HEK293 (cell line): ENCODE data around the gene WSCD2.

ENCODE experiments used
- CTCF ChIP-seq: fragments of 450-650 bp; formaldehyde crosslinking; IDR thresholded peaks from 2 replicates; pipeline ENCODE4 v1.5.1; 2016; ENCODE audit warnings: missing biosample characterization, missing genetic modification characterization
- EGR2 ChIP-seq: fragments of 450-650 bp; formaldehyde crosslinking; IDR thresholded peaks from 2 replicates; pipeline ENCODE4 v1.5.1; 2016; ENCODE audit warnings: low read depth, missing biosample characterization, missing genetic modification characterization
- YY1 ChIP-seq: fragments of 450-650 bp; formaldehyde crosslinking; IDR thresholded peaks from 2 replicates; pipeline ENCODE4 v1.5.1; 2018; ENCODE audit warnings: missing biosample characterization, missing genetic modification characterization
- ZBTB10 ChIP-seq: fragments of 450-650 bp; formaldehyde crosslinking; IDR thresholded peaks from 2 replicates; pipeline ENCODE4 v1.5.1; 2016; ENCODE audit warnings: missing biosample characterization, missing genetic modification characterization
- ZBTB20 ChIP-seq: fragments of 450-650 bp; formaldehyde crosslinking; IDR thresholded peaks from 2 replicates; pipeline ENCODE4 v1.5.1; 2016; ENCODE audit warnings: missing biosample characterization, missing genetic modification characterization
- ZNF133 ChIP-seq: fragments of 450-650 bp; formaldehyde crosslinking; IDR thresholded peaks from 2 replicates; pipeline ENCODE4 v1.5.1; 2016; ENCODE audit warnings: missing biosample characterization, missing genetic modification characterization
- ZNF24 ChIP-seq: fragments of 450-650 bp; formaldehyde crosslinking; IDR thresholded peaks from 2 replicates; pipeline ENCODE4 v1.5.1; 2016; ENCODE audit warnings: missing biosample characterization, missing genetic modification characterization
- ZNF423 ChIP-seq: fragments of 450-650 bp; formaldehyde crosslinking; IDR thresholded peaks from 2 replicates; pipeline ENCODE4 v1.5.1; 2016; ENCODE audit warnings: missing biosample characterization, missing genetic modification characterization
- ZNF561 ChIP-seq: fragments of 450-650 bp; IDR thresholded peaks from 2 replicates; pipeline ENCODE4 v1.5.1; 2018; ENCODE audit warnings: missing biosample characterization, missing genetic modification characterization, borderline replicate concordance
- ZNF580 ChIP-seq: fragments of 450-650 bp; formaldehyde crosslinking; IDR thresholded peaks from 2 replicates; pipeline ENCODE4 v1.5.1; 2016; ENCODE audit warnings: missing biosample characterization, missing genetic modification characterization
- ZNF677 ChIP-seq: fragments of 450-650 bp; IDR thresholded peaks from 2 replicates; pipeline ENCODE4 v1.5.0; 2018; ENCODE audit warnings: missing biosample characterization, mild to moderate bottlenecking, missing genetic modification characterization, moderate library complexity
- ZNF76 ChIP-seq: fragments of 450-650 bp; formaldehyde crosslinking; IDR thresholded peaks from 2 replicates; pipeline ENCODE4; 2016; ENCODE audit warnings: low read depth, missing biosample characterization, missing genetic modification characterization, borderline replicate concordance
- ZNF777 ChIP-seq: fragments of 450-650 bp; formaldehyde crosslinking; IDR thresholded peaks from 2 replicates; pipeline ENCODE4 v1.5.1; 2017; ENCODE audit warnings: missing biosample characterization, missing genetic modification characterization, borderline replicate concordance

- TF ChIP-seq CTCF (tag by site-specific recombination): no peak
- TF ChIP-seq ZNF24 (tag by site-specific recombination): no peak
- no peak for TF ChIP-seq ZNF423 (tag by site-specific recombination)
- TF ChIP-seq ZBTB20 (tag by site-specific recombination): no peak
- TF ChIP-seq ZNF76: no peak
- no peak for TF ChIP-seq ZNF777
- TF ChIP-seq ZNF677: no peak
- no peak for TF ChIP-seq ZNF133 (tag by site-specific recombination)
- TF ChIP-seq ZNF561: no peak
- TF ChIP-seq YY1: no peak
- TF ChIP-seq ZBTB10 (tag by site-specific recombination): no peak
- no peak for TF ChIP-seq EGR2 (tag by site-specific recombination)
- TF ChIP-seq ZNF580 (tag by site-specific recombination): no peak
Observed at GRCh38 chr12:108218921-108219320, 89.8 kb downstream of the WSCD2 start.
